Esophagus muscularis mucosa (tissue), 4 donors: ENCODE results near the gene ABCA2.

Experiments used
- CTCF ChIP-seq, 3 experiments: fragments of 200-600 bp in 2 of 3; fragments of 450-650 bp in 1 of 3; sonication (generic) in 2 of 3; IDR thresholded peaks; one replicate each; pipeline ENCODE4 v1.5.1; 2017 to 2019; ENCODE audit warnings: antibody characterized with exemption in 3 of 3, mild to moderate bottlenecking in 2 of 3, moderate library complexity in 1 of 3
- EP300 ChIP-seq: sonication (generic); formaldehyde crosslinking; IDR thresholded peaks from one replicate; pipeline ENCODE4 v1.6.1; 2017; ENCODE audit warnings: antibody characterized with exemption
- POLR2A ChIP-seq: fragments of 450-650 bp; IDR thresholded peaks from one replicate; pipeline ENCODE4 v1.6.1; 2017; ENCODE audit warnings: antibody characterized with exemption, moderate library complexity, mild to moderate bottlenecking, low read depth
- POLR2AphosphoS5 ChIP-seq, 2 donors: sonication (generic); formaldehyde crosslinking; IDR thresholded peaks; one replicate each; pipeline ENCODE4 v1.6.1; 2017; ENCODE audit warnings: antibody characterized with exemption in 2 of 2

- TF ChIP-seq CTCF (IDR thresholded peaks at IDR 0.05) (no peak), POLR2AphosphoS5 (IDR thresholded peaks at IDR 0.05) (no peak), POLR2A (no peak), EP300 (no peak)
These were observed 25.4 kb downstream of the ABCA2 start for GRCh38 chr9:137002646-137003041.
